HG03066 (cell line): Measurements from ENCODE around the gene DAD1.
"Not testable (repeated sequence)": the region's sequence is repeated elsewhere in the genome, so short reads cannot be mapped to it uniquely, and the experiment has no call there.

ENCODE experiments used
- ATAC-seq: cut with Tn5 transposase; IDR thresholded peaks from one replicate; pipeline ENCODE4 v1.9.1; 2021; ENCODE audit warnings: low read depth; ENCODE audit not compliant: unreplicated experiment

Gene DAD1

DNA sequence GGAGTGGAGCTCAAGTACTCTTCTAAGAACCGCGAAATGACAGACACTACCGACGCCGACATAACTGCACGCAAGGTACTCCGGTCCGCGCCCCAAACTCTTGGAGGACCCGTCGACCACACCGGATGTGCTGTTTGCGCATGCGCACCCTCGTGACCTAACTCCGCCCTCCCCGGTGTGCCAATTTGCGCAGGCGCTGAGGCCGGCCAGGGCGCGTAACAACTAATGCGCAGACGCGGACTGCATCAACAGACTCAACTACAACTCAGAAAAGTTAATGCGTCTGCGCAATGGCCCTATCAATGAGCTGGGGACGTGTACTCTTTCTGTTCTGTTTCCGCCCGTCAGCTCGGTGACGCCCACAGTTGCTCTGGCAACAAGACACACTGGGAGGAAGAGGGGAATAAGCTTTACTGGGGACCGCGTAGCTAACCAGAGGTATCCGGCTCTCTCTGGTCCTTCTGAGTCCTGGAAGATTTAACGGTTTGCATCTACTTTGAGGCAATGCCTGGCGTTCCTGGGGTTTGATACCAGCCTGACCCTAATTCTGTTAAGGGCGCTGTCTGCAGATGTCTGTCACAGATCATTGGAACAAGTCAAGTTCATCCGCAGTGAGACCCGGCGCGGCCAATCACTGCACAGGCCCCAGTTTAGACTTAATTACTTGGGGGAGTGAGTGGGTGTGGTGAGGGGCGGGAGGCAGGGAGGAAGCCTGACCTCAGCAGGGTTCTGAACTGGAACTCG, at the start of gene DAD1:
DAD1 (minus strand) TSS at position 129 of the 744 bp plus-strand sequence; CDS start at position 62, 67 bp downstream.
- peak; percentile 90 for ATAC-seq

GRCh38 chr14:22635980-22636379, 47.0 kb upstream of the DAD1 start:
- ATAC-seq = not testable (repeated sequence)

GRCh38 chr14:22634233-22634900, 45.3 kb upstream of the DAD1 start:
- no peak for ATAC-seq

DNA sequence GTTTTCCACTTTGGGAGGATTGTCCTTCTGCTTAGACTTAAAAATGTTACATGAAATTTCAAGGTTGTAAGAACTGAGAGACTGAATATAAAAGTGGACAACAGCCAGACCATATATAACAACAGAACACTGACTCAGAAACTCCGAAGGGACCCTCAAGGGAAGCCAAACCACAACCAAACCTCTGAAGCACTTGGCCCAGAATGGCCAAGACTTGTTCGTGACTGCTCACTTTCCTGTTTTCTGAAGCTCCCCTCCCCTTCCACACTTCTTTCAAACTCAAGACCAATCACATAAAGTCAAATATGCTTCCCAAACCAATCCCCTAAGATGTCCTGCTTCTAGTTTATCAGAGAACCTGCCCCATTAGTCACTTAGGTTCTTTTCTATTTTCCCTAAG, 41.5 kb upstream of the DAD1 start:
- ATAC-seq = no peak

DNA sequence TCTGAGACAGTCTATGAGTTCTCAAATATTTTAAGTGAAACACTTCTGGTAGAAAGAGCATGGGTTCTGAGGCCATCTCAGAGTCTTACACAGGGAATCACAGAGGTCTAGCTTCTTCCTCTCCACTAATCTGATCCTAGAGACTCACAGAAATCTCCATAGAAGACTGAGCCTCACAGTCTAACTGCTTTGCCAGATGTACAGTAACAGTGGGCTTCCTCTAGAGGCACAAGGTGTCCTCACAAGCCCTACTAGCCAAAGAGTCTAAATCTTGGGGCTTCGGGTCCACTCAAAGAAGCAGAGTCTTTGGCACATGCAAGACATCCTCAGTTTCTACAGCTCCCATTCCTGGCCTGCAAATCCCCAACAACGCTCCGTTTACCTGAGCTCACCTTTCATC, 41.0 kb upstream of the DAD1 start:
- no peak for ATAC-seq

DNA sequence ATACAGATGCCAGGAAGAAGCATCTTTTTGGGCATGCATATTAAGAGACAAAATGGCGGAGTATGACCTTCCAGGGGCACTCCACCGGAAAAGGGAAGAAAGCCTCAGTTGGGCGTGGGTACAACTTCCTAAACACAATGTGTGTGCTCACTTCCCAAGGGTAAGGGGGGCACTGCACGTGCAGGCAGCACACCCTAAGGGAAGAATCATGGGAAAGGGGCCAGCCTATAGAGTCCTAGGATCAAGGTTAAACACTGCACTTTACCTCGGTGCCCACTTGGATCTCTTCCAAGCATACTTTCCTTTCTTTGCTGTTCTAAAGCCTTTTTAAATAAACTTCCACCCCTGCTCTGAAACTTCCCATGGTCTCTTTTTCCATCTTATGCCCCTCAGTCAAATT, 40.3 kb upstream of the DAD1 start:
- ATAC-seq = no peak

DNA sequence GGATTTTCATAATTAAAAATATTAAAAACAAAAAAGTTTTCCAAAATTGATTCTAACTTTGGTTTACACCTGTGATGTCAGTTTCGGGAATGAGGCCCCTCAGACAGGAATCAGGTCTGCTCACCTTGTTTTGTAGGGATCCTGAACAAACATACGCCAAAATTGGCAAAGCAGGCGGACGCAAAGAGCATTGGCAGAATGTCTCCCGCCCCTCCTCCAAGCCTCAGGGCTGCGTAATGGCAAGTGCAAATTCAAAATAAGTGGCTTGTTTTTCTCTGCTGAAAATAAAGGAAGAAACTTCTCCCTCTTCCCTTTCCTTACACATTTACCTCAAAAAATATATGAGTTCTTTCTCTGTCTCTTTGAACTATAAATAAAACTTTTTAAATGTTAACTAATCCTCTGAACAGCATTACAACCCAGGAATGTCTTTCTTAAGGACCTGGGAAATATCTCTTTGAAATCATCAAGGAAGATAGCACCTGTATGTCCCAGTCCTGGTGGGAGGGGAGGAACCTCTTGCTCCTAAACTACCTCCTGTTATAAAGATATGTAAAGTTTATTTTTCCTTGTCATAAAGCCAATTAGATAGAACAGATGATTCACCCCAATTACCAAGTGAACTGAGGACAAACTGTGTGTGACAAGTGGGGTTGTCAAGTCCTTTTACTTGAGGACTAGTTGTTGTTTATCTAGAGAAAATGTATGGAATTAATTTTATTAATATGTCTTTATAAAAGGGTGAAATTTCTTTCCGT, 38.7 kb upstream of the DAD1 start:
- no peak for ATAC-seq

DNA sequence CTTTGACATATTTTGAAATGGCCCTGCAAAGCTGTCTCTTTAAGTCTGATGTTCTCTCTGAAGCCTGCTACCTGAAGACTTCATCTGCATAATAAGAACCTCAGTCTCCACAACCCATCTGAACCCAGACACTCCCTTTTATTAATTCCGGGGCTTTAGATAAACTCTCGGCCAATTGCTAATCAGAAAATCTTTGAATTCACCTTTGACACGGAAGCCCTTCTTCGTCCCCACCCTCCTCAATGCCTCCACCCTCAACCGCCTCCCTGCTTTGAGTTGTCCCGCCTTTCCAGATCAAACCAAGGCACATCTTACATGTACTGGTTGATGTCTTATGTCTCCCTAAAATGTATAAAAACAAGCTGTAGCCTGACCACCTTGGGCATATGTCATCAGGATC, 37.6 kb upstream of the DAD1 start:
- ATAC-seq = no peak

- ATAC-seq = no peak
These were observed 34.0 kb upstream of the DAD1 start for GRCh38 chr14:22623047-22623446.

GRCh38 chr14:22622255-22622654, 33.2 kb upstream of the DAD1 start:
- ATAC-seq = no peak

DNA sequence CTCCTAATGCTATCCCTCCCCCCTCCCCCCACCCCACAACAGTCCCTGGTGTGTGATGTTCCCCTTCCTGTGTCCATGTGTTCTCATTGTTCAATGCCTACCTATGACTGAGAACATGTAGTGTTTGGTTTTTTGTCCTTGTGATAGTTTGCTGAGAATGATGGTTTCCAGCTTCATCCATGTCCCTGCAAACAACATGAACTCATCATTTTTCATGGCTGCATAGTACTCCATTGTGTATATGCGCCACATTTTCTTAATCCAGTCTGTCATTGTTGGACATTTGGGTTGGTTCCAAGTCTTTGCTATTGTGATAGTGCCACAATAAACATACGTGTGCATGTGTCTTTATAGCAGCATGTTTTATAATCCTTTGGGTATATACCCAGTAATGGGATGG, 26.7 kb upstream of the DAD1 start:
- not testable (repeated sequence) for ATAC-seq

DNA sequence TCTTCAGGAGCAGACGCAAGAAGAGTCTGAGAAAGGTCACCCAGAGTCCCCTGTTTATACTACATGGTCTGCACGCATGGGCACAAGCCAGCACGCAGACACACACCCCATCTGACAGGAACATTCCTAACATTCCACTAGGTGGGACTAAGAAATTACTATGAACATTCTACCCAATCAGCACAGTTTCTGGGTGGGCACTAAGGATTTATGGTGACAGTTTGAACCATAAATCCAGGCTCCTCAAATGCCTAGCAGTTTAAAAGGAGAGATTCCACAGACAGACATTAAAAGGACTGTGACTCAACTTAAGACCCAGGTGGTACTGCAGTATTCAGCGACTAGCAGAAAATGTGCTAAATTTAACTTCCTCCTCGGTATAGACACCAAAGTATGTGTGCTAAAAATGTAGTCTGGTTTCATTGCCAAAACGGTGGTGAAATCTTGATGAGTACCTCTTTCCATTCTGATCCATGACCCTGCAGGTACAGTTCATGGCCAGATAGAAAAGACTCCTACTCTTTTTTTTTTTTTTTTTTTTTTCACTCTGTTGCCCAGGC, 25.3 kb upstream of the DAD1 start:
- ATAC-seq = no peak

DNA sequence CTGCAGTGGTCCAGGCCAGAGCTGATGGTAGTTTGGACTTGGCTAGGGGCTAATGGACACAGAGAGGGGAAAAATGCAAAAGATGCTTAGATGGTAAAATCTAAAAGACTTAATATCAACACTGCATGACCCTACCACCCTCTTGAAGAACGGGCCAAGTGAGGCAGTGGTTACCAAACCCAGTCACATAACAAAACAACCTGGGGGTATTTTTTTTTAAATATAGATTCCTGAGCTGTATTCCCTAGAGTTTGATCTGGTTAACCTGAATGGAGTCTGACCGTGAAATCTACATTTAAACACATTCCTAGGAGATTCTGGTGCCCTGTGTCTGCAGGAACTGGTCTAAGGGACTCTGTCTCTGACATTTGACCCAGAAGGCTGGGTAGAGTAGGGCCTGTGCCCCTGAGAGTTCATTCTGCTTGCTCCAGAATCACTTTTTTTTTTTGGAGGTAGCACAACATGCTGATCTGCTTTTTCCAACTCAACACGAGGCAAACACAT, 24.8 kb upstream of the DAD1 start:
- no peak for ATAC-seq

DNA sequence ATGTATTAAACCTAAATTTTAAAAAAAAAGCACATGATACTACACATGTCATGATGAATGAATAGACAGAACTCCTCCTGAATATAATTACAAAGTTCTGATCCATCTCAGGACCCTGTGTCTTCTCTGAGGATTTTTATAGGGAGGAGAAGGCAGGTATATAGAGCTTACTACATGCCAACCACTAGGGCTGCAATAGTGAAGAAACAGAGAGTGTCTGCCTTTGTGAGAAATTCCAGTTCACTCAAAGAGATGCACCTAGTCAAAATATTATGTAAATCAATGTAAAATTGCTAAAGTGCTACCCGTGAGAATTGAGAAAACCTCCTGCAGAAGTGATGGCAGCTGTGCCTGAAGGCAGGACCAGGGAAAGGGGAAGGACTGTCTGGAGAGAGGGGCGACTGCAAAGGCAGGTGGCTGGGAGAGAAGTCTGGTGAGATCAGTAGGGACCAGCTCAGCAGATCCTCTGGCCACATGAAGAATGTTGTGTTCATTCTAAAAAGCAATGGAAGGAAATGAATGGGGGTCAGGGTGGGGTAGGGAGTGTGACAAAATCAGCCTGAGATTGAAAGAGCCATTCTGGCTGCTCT, 24.2 kb upstream of the DAD1 start:
- ATAC-seq = no peak

GRCh38 chr14:22610931-22611330, 21.9 kb upstream of the DAD1 start:
- ATAC-seq = no peak

GRCh38 chr14:22607291-22607690, 18.3 kb upstream of the DAD1 start:
- no peak for ATAC-seq

DNA sequence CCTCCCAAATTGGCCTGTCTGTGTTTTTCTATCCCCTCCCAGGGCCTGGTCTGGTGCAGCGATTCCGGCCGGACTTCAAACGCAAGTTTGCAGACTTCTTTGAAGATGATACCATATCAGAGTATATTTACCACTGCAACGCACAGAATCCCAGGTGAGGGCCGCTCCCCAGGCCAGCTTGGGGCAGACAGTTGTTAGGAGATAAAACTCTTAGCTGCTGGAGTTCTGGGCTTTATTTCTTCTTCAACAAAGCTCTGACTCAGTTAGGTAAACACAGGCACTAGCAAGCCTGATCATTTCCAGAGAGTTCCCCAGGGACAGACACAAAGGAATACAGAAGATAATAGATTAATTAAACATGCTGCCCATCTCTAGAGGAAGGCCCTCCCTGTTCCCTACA, 17.4 kb upstream of the DAD1 start:
- ATAC-seq = no peak

GRCh38 chr14:22602862-22603261, 13.8 kb upstream of the DAD1 start:
- ATAC-seq = no peak

GRCh38 chr14:22601996-22602395, 13.0 kb upstream of the DAD1 start:
- no peak for ATAC-seq

DNA sequence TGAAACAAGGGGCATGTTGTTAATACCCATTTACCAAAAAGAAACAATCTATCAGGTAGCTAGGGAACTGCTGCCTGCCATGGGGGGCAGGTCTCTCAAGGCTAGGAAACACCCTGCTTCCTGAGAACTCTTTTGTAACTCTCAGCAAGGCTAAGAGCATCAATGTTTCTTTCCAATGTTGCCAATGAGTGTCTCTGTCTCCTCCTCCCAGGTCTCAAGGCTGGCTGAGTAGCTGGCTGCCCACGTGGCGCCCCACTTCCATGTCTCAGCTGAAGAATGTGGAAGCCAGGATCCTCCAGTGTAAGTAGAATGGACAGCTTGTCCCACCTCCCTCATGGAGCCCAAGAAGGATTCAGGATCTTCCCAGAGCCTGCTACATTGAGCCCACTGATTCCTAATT, 12.4 kb upstream of the DAD1 start:
- no peak for ATAC-seq

GRCh38 chr14:22600027-22600426, 11.0 kb upstream of the DAD1 start:
- no peak for ATAC-seq
